ENCODE measurements around the gene SLX4.

The SLX4 gene

GRCh38 chr16:3548445-3548844 lies 63.0 kb downstream of the SLX4 start:
- DNase-seq (ENCODE audit: low read depth, low spot score) = no peak
- in situ Hi-C loops (cut with HindIII; ENCODE audit: low sequenced_read_pairs) = no loop called here
- H3K4me3 ChIP-seq (ENCODE audit: low read depth, low read length) = no peak overlapping the region
- no peak for TF ChIP-seq CTCF (IDR thresholded peaks at IDR 0.05; ENCODE audit: low read depth, low read length)

DNA sequence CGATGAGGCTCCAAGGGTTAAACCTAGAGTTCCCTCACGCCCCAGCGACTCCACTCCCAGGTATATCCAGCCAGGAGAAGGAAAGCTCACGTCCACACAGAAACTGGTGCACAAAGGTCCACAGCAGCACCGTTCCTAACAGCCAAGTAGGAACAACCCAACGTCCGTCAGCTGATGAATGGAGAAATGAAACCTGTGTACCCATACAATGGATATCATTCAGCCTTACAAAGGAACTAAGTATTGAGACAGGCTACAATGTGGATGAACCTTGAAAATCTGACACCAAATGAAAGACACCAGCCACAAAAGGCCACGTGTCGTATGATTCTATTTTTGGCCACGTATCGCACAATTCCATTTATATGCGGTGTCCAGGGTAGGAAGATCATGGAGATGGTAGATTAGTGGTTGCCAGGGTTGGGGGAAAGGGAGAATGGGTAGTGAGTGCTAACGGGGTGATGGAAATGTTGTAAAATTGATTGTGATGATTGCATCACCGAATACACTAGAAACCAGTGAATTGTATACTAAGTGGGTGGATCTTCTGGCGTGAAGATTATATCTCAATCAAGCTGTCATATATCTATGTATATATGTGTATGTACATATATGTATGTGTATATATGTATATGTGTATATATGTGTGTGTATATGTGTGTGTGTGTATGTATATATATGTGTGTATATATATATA lies 64.3 kb downstream of the SLX4 start:
- no peak for TF ChIP-seq CTCF (IDR thresholded peaks at IDR 0.05; ENCODE audit: low read depth, low read length)
- no peak for DNase-seq (ENCODE audit: low read depth, low spot score)
- in situ Hi-C loops (cut with HindIII; ENCODE audit: low sequenced_read_pairs) = no loop called here
- H3K4me3 ChIP-seq (ENCODE audit: low read depth, low read length) = no peak overlapping the region

DNA sequence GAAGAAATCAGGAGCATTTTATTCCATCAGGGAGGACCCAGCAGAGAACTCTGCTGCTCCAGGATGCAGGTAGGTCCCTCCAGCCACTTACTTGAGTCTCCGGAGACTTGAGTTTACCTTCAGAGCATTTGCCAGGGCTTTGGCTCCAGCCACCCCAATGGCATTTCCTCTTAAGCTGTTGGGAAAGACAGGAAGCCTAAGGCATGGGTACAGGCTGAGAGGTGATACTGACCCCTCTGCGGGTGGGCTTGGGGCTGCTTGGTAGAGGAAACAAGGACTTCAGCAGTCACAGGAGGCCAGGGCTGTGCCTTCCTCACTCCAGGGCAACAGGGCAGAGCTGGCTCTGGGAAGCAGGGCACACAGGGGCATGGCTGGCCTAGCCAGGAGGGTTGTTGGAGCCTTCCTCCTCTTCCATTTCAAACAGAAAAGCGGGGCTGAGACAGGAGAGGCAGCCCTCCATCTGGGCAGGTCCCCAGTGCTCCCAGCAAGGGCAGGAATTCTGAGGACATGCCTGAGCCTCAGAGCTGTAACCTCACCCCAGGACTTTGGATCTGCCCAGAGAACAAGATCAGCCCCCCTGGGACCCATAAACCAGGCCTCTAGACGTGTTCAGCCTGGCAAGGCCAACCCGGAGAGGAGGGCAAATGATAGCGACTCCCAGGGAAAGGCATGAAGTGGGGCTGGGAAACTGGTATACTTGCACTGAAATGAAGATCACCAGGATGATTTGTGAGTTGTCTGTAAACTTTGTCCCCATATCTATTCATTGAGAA lies 68.6 kb downstream of the SLX4 start:
- no peak for TF ChIP-seq CTCF (IDR thresholded peaks at IDR 0.05; ENCODE audit: low read depth, low read length)
- DNase-seq (ENCODE audit: low read depth, low spot score) = no peak
- no peak overlapping the region for H3K4me3 ChIP-seq (ENCODE audit: low read depth, low read length)
- in situ Hi-C loops (cut with HindIII; ENCODE audit: low sequenced_read_pairs) = no loop called here

DNA sequence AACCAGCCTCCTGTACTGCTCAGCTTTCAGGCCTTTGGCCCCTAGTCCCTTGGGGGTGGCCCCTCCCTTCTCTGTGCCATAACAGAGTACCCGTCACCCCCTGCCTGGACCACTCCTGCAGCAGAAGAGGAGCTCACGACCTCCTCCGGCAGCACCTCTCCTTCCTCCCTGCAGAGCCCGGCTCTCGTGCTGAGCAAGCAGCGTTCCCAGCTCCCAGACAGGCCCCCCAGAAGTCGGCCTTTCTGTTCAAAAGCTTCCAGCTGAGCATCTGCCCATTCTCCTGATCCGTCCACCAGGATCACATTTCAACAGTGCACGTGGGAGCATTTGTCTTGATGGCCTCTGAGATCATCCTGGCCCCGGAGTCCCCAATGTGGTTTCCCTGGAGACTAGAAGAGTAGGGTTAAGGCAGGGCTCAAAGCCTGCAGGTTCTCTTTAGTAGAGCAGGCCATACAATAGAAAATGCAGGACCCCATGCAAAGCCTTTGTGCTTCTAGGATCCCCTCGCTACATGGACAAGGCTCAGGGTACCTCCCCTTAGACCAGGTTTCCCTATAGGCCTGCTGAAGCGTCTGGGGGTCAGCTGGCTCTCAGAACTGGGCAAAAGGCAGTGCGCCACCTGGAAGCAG lies 69.8 kb downstream of the SLX4 start:
- in situ Hi-C loops (cut with HindIII; ENCODE audit: low sequenced_read_pairs) = no loop called here
- H3K4me3 ChIP-seq (ENCODE audit: low read depth, low read length) = no peak overlapping the region
- no peak for DNase-seq (ENCODE audit: low read depth, low spot score)
- TF ChIP-seq CTCF (IDR thresholded peaks at IDR 0.05; ENCODE audit: low read depth, low read length) = no peak

GRCh38 chr16:3538222-3538621 lies 73.2 kb downstream of the SLX4 start:
- H3K4me3 ChIP-seq (ENCODE audit: low read depth, low read length) = no peak overlapping the region
- no peak for DNase-seq (ENCODE audit: low read depth, low spot score)
- in situ Hi-C loops (cut with HindIII; ENCODE audit: low sequenced_read_pairs) = no loop called here
- TF ChIP-seq CTCF (IDR thresholded peaks at IDR 0.05; ENCODE audit: low read depth, low read length) = no peak

GRCh38 chr16:3536851-3537250 lies 74.6 kb downstream of the SLX4 start:
- no peak for TF ChIP-seq CTCF (IDR thresholded peaks at IDR 0.05; ENCODE audit: low read depth, low read length)
- DNase-seq (ENCODE audit: low read depth, low spot score) = no peak
- H3K4me3 ChIP-seq (ENCODE audit: low read depth, low read length) = no peak overlapping the region
- in situ Hi-C loops (cut with HindIII; ENCODE audit: low sequenced_read_pairs) = no loop called here

Measured in astrocyte of the spinal cord (primary cell).